Measurements from ENCODE around the gene ARL5A. TPM values are rescaled to one million over a fixed set of nuclear protein-coding genes. Genes with fewer than 3 reads are reported as not detected.

ARL5A gene
- total and polyA plus RNA-seq, 9 of the 15 experiments (the other 6 are each of a cell fraction or from before 2014, with no cell fraction given) = 16.3 to 117 (median 88.4) TPM

GRCh38 chr2:151782378-151783132 is 45.7 kb downstream of the ARL5A start (continued):
- TF ChIP-seq REST (IDR thresholded peaks at IDR 0.05; ENCODE audit: borderline replicate concordance) = peak; percentile 10; the same call in 1 of the 2 replicates
- no peak for TF ChIP-seq REST (CRISPR knock-in tag; IDR thresholded peaks at IDR 0.05; ENCODE audit: low read depth)
- peak; percentile 61 for TF ChIP-seq GATA2 (CRISPR knock-in tag; IDR thresholded peaks at IDR 0.05)
- TF ChIP-seq CREB5 (CRISPR knock-in tag; IDR thresholded peaks at IDR 0.05) = 0 out of 2 replicates have a peak, but pooled peaks have one; percentile 36
- peak; percentile 74 for TF ChIP-seq ZNF311 (CRISPR knock-in tag; IDR thresholded peaks at IDR 0.05)
- peak; percentile 6 for TF ChIP-seq RBM25 (IDR thresholded peaks at IDR 0.05; ENCODE audit: low read depth, low read length, severe bottlenecking)
- peak; percentile 93 for TF ChIP-seq ATF7 (IDR thresholded peaks at IDR 0.05)
- TF ChIP-seq PTBP1 (IDR thresholded peaks at IDR 0.05; ENCODE audit: low read depth, low read length) = no peak
- TF ChIP-seq SIRT6 (IDR thresholded peaks at IDR 0.05; ENCODE audit: low read depth, low read length) = no peak
- no peak for TF ChIP-seq MYBL2 (IDR thresholded peaks at IDR 0.05; ENCODE audit: low read depth)
- TF ChIP-seq MYBL2 (CRISPR knock-in tag; IDR thresholded peaks at IDR 0.05; ENCODE audit: borderline replicate concordance) = no peak
- TF ChIP-seq ZNF124 (CRISPR knock-in tag; IDR thresholded peaks at IDR 0.05) = no peak
- no peak for TF ChIP-seq ESRRB (CRISPR knock-in tag; IDR thresholded peaks at IDR 0.05; ENCODE audit: borderline replicate concordance)
- TF ChIP-seq ZFP91 (CRISPR knock-in tag; IDR thresholded peaks at IDR 0.05) = no peak
- peak; percentile 36; the same call in 1 of the 2 replicates for TF ChIP-seq CTBP1 (IDR thresholded peaks at IDR 0.05; ENCODE audit: borderline replicate concordance)
- TF ChIP-seq DPF2 (IDR thresholded peaks at IDR 0.05) = peak; percentile 96

Measured in K562 (cell line).